A204.1 (cell line): ENCODE data around the gene TMEM255B.

Source experiments
- FAIRE-seq: peaks from 2 replicates; lab custom pipeline; 2012; peaks lifted over from hg19 to GRCh38; lab: Jason Lieb, UNC

TMEM255B gene

DNA sequence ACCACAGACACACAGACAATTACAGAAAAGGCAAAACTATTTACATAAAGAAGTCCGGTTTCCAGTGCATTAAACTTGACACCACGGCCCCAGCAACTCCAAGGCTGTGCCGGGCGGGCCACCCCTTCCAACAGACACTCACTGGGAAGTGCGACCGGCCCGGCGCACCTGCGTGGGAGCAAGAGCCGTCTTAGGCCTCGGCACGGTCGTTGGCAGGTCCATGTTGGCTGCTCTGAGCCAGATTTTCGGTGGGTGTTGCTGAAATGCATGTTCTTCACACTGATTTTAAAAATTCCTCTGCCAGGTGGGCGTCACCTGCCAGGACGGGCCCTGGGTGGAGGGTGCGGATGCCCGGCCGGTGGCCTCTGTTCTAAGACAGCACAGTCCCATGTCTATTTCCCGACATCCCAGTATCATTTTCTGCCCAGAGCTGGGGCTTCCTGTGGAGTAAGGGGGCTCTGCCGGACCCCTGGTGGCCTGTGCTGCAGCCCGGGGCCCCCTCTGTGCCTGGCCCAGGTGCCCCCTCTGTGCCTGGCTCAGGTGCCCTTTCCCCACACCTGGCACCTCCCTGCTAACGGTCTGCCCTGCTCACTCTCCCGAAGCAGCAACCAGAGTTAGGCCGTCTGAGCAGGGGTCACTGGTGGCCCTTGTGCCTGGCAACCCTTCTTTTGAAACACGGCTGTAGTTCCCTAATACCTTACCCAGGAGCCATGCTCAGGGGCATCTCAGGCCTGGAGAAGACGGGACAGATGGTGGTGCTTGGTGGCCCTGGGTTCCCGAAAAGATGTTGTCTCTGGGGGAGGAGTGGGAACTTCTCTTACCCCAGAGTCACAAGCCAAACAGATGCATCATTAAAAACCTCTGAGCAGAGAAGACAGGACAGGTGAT lies 9.2 kb downstream of the TMEM255B start:
- FAIRE-seq: no peak

DNA sequence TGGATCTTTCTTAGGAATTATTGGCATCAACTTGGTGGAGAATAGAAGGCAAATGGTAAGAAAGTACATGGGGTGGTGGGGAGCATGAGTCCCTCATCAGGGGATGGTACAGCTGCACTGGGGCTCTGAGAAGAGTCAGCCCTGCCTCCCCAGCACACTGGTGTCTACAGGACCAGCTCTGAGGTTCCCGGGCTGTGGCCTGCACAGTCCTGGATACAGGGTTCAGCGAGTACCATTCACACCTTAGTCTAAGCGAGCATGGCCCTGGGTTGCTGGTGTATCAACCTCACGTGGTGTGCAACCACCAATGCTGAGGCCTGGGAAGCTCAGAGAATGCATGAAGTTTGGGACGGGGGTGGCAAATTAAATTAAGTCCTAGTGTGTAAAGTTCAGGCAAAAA lies 10.1 kb downstream of the TMEM255B start:
- FAIRE-seq: no peak

DNA sequence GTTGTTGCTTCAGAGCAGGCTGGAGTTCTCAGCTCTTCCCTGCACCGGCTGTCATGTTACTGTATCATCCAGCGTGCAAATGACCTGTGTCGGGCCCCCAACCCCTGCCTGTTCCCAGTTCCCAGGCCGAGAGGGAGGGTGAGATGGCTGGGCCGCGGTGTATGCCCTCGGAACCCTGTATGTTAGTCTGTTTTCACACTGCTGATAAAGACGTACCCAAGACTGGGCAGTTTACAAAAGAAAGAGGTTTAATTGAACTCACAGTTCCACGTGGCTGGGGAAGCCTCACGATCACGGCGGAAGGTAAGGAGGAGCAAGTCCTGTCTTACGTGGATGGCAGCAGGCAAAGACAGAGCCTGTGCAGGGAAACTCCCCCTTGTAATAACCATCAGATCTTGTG lies 10.9 kb downstream of the TMEM255B start:
- no peak for FAIRE-seq

DNA sequence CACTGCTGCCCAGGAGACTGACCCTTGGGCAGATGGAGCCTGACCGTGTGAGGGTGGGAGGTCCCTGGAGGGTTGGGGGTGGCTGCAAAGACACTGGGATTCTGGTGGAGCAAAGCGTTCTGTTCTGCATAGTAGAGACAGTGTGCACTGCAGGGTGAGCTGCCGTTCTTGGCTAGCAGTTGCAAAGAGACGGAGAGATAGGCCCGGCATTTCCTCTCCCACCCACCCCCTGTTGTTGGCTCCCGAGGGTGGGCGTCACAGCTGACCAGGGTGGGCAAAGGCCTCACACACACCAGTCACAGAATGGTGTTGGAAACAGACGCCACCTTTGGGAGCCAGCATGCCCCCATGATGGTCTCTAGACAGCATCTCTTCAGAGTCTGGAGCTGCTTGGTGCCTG lies 11.4 kb downstream of the TMEM255B start:
- no peak for FAIRE-seq

DNA sequence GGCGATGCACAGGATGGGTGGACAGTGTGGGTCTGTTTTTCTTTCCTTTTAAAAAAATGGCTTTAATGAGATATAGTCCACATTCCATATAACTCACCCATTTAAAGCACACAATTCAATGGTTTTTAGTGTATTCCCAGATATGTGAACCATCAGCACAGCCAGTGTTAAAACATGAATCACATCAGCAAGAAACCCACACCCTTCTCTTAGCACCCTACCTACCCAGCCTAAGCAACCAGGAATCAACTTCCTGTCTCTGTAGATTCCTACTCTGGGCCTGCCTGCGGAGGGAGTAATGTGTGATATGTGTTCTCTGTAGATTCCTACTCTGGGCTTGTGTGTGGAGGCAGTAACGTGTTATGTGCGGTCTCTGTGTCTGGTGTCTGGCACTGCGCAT lies 11.9 kb downstream of the TMEM255B start:
- no peak for FAIRE-seq

DNA sequence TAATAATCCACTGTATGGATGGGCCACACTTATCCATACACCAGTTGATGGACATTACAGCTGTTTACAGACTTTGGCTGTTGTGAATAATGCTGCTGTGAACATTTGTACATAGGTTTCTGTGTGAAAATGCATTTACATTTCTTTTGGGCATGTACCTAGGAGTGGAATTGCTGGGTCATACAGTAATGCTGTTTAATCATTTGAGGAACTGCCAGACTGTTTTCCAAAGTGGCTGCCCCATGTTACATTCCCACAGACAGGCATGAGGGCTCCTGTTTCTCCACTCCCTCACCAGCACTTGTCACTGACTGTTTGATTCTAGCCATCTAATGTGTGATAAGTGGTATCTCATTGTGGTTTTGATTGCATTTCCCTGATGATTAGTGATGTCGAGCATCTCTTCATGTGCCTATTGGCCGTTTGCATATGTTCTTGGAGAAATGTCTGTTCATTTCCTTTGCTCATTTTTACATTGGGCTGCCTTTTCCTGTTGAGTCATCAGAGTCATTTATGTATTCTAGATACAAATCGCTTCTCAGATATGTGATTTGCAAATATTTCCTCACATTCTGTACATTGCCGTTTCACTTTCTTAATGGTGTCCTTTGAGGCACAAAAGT lies 12.8 kb downstream of the TMEM255B start:
- no peak for FAIRE-seq

DNA sequence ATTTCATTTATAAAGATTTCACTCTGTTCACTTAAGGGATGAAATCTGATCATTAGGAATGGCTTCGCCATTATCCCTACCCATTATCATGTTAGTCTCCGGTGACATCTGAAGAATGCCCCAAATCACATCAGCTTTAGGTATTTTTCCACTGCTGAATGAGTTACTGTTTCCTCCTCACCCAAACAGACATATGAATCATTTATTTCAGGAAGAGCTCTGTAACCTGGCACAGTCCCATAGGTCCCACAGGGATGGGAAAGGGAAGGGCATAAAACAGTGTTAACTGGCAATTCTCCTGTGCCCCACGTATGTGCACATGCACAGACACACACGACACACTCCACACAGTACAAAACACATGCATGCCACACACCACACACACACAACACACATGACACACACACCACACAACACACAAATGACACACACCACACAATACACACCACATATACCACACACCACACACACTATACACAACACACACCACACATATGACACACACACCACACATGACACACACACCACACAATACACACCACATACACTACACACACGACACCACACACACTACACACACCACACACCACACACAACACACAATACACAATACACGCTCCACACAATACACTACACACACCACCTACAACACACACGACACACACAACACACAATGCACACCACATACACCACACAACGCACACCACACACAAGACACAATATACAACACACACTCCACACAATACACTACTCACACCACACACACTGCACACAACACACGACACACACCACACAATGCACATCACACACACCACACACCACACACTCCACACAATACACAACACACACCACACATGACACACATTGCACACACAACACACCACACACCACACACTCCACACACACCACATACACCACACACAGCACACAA lies 15.4 kb downstream of the TMEM255B start:
- no peak for FAIRE-seq

DNA sequence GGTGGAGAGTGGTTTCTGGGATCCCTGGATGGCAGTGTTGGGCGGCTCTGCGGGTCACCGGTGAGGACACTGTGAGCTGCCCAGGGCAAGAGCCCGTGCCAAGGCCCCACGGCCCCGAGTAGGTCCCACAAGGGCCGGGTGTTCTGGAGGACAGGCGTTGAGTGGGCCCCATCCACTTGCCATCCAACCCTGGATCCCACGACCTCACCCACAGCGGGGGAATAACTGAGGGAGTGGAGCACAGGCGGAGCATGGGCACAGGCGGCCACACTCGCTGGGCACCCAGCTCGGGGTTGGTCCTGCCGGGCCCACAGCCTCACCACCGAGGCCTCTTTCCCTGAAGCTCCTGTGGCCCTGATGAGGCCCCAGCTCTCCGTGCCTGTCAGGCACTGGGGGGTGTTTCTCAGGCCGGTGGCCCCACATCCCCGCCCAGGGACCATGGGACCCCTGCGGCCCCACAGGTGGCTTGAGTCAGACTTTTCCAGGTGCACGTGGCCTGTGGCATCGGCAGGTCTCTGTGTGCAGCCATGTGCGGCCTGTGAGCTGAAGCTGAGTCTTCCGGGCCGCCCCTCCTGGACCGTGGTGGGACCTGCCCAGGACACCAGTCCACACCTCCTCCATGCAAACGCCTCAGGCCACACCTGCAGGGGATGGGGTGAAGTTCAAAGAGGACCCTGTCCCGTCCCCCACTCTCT lies 16.6 kb downstream of the TMEM255B start:
- FAIRE-seq: no peak

DNA sequence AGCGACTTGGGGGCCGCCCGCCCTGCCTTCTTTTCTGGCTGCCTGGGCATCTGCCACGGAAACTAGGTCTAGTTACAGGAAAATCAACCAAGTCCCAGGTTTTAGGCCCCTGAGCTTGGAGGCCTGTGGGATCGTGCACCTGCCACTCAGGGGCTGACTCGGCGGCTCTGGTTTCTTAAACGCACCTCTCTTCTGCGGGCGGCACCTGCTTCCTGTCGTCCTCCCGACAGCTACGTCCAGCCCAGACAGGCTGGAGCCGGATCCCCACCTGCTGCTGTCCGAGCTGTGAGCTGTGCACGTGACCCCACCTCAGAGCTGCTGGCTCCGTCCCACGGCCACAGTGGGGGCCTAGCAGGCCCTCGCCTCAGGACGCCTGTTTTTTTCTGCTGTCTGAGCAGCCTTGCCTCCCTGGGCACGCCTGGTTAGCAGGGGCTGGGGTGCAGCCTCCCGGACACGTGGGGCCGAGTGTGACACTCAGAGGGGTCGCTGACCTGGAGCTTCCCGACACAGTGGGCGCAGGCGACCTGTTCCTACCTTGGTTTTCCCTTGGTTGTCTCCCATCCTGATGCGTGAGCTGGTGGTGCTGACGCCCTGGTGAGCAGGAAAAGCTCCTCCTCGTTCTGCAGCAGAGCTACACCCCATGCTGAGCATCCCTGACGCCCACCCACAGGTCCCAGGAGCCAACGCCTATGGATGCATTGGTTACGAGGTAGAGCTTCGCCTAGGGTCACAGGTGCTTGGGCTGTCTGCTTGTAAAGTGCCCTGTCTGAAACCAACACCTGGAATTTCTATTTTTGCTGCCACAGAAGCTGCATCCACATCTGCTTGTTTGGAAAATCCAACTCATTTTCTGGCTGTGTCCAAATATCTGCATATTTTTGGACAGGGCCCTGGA lies 17.5 kb downstream of the TMEM255B start:
- no peak for FAIRE-seq

DNA sequence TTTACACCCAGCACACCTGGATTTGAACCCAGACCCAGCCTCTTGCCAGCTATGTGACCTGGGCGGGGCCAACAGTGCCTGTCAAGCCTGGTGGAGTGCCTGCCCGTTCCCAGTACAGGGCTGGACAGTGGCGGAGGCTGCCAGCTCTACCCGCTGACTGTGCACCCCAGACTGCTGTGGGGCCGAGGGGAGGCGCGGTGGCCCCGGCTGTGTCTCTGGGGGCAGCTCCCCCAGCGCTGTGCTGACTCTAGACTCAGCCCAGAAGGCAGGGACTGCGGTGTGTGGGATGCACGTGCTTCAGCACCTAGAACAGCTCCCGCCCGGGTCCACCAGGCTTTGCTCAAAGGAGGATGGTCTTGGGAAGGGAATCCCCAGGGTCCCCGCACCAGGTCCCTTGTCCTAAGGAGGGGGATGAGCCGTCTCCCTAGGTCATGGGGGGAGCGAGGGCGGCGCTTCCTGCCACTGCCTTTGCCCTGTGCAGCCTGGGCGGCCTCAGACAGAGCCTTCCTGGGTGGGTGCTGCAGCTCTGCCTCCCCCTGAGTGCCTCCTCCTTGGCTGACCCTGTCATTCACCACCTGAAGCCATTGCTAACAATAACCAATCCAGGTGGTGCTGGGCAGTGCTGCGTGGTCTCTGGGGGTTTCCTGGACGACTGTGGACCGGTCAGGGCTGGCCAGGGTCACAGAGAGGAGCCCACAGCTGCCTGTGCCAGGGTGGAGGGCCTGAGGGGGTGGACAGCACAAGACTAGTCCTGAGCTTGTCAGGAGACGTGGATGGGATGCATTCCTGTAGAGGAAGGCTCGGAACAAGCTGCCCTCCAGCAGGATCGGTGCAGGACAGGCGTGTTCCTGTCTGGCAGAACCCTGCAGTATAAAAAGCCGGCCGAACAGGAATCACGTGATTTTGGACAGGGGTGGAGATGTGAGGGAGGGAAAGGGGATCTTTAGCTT lies 18.6 kb downstream of the TMEM255B start:
- no peak for FAIRE-seq

DNA sequence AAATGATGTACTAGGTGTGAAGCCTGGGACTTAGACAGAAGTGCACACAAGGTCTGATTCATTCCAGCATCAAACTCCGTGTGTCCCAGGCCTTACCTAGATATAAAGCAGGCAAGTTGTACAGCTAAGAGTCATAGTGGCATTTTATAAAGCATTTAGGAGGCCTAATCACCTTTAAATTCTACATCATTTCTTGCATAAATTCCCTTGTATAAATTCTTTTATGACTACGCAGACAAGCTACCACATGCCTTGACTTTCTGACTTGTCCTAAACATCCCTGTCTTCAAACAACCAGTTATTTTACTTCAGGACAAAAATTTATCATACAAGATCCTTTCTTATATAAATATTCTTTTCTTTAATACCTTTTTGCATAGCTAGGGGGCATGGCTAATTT lies 22.5 kb downstream of the TMEM255B start:
- no peak for FAIRE-seq

DNA sequence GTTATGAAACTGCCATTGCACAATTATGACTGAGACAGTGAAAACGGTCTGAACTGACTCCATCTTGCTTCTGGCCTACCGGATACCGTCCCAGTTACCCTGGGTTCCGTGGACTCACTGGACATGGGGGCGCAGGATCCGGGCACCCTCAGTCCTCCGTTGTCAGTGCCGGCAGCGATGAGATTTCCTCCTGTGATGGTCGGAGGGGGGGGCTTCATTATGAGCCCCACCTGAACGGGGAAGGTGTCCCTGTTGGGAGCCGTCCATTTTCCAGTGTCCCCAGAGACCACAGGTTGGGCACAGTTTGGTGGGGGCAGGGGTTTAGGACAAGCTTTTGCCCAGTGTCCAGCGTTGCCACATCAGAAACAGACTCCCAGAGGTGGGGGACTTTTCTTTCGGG lies 23.4 kb downstream of the TMEM255B start:
- no peak for FAIRE-seq

DNA sequence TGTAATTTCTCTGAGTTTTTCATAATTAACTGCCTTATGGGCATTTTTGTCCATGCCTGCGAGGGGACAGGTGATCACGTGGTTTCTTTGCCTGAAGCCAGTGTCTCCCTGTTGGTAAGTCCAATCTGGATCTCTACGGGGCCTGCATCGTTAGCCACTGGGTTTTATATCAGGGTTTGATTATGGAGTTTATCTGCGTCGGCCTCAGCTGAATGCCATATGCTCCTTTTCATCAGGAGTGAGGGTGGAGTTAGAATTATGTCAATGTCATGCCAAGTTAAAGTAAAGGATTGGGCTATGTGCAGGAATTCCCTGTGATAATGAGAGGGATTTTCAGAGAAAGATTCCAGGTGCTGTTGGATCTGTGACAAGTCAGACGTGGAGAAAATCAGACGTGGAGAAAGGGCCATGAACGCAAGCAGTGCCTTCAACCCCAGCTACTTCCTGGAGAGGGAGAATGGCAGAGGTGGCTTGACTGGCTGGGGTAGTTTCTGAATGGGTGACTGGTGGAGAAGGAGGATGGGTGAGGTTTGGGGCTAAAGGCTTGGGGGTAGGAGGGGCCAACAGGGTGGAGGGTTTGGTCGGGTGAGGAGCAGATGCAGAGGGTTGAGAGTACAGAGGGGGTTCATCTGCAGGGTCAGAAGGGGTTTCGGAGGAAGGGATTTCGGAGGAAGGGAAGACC lies 24.3 kb downstream of the TMEM255B start:
- FAIRE-seq: no peak

DNA sequence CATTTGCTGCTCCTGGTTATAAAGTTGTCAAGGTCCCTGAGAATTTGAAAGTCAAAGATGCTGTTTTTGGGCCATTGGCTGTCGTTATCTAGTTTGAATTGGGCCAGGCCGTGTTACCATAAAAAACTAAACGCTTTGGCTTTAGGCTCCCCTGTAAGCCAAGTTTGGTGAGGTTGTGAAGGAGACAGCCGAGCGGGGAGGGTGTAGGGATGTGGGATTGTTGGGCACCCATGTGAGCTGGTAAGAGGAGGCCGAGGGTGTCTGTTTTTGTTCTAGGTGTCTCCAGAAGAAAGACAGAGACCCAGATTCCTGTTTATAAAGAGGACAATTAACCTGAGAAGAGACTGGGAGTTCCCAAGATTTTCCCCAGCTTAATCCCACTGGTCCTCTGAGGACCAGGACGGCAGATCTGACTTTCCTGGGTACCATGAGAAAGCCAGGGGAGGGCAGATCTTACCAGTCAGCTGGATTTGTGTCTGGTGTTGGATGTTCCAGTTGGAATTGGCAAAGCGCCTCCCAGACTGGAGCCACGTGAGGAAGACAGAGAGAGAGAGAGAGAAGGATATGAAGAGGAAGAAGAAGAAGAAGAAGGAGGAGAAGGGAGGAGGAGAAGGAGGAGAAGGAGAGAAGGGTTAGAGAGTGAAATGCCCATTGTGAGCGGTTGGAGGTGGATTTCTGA lies 25.1 kb downstream of the TMEM255B start:
- no peak for FAIRE-seq

DNA sequence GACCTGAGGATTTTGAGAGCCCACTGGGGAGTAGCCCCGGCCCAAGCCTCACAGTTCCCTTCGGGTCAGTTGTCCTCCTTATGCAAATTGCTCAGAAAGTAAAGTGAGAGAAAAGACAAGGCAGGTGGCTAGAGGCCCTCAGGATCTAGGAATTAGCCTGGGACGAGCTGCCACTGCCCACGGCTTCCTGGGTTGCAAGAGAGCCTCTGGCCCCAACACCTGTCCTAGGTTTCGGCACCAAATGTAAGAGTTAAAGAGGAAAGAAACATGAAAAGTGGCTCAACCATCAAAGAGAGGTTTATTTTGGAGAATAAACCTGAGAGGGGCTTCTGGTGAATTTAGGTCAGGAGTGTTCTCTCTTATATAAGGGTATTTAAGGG lies 25.6 kb downstream of the TMEM255B start:
- no peak for FAIRE-seq

DNA sequence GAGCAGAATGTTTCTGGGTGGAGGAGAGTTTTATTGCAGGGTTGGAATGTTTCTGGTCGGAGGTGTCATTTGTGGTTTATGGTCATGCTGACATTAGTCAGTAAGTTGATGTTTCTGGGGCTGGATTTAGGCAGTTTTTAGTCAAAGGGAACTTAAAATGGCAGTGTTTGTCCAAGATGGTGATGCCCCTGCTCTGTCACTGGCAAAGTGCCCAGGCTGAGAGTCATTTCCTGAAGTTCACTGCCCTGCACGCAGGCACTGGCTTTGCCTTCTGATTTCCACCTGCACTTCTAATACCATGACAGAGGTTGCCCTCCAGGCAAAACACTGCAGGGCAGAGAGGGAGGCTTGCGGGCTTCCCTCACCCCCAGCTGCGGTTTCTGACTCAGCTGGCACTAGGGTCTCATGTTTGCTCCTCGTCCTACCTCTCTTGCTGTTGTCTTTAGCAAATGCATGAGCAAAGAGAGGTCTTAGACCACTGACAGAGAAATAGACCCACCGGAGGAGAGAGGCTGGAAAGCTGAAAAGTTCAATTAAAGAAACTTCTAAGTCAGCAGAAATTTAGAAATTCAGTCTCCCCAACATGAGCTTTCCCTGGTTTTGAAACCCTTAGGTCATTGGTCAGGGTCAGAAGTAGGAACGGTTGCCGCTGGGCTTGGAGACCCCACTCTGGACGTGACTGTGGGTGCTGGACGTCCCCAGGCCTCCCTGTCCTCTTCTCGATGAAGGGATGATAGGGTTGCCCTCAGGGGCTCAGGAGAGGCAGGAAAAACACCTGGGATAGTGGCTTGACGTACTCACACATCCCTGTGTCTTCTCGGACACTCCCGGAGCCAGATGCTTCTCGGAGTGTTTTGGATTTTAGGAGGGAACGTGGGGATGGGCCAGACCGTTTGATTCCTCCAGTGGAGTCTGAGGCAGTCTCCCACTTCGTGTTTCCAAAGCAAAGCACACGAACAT lies 26.3 kb downstream of the TMEM255B start:
- no peak for FAIRE-seq

DNA sequence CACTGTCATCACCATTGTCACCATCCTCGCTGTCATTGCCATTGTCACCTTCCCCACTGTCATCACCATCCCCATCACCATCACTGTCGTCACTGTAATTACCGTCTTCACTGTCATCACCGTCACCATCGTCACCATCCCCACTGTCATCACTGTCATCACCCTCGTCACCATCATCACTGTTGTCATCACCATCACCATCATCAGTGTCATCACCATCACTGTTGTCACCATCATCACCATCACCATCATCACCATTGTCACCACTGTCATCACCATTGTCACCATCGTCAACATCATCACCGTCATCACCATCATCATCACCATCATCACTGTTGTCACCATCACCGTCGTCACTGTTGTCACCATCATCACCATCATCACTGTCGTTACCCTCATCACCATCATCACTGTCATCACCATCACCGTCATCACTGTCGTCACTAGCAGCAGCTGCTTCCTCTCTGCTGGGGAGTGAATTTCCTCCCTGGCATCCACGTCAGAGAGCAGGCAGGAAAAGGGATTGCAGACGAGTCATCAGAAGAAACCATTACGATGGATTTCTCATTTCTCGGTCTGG lies 27.3 kb downstream of the TMEM255B start:
- FAIRE-seq: no peak
